CD4-positive, alpha-beta T cell (primary cell): Measurements from ENCODE around the gene POU4F1. TPM values are rescaled to one million over a fixed set of nuclear protein-coding genes. Genes with fewer than 3 reads are reported as not detected.

Experiments
- ATAC-seq: fragments of 200-7000 bp; cut with Tn5 transposase; one replicate; pipeline ENCODE4 v1.10.0; 2022; ENCODE audit warnings: mild to moderate bottlenecking; ENCODE audit not compliant: poor library complexity
- CTCF ChIA-PET: fragments of 350-600 bp; sonication (Branson Sonifier 250); formaldehyde crosslinking; loops from one replicate; lab custom pipeline; 2021; ENCODE audit warnings: antibody characterized with exemption, inconsistent platforms; lab: Charles Lee
- POLR2A ChIA-PET: fragments of 350-600 bp; sonication (Branson Sonifier 250); formaldehyde crosslinking; loops from one replicate; lab custom pipeline; 2021; ENCODE audit warnings: antibody characterized with exemption, inconsistent platforms; lab: Charles Lee
- DNase-seq, 14 experiments: peaks; one replicate each; pipeline ENCODE4 v3.0.0-alpha.2; 2013 to 2020; ENCODE audit warnings: mixed read lengths in 2 of 14
- H3K27ac ChIP-seq, 2 donors: one replicate each; pipeline versions ENCODE4 v1.5.1 to v1.7.0; 2013; ENCODE audit warnings: low read length in 2 of 2, low read depth in 1 of 2, mild to moderate bottlenecking in 1 of 2
- H3K27me3 ChIP-seq, 2 experiments: 1 replicate in 1 of 2; 2 replicates in 1 of 2; pipeline versions ENCODE4 v1.6.1 to v1.7.0; 2013; ENCODE audit warnings: low read length in 2 of 2, control low read depth in 1 of 2, mild to moderate bottlenecking in 1 of 2, moderate library complexity in 1 of 2; ENCODE audit not compliant: insufficient read depth in 2 of 2, control insufficient read depth in 1 of 2
- H3K36me3 ChIP-seq: one replicate; pipeline ENCODE4 v1.6.1; 2013; ENCODE audit warnings: low read length, control low read depth; ENCODE audit not compliant: insufficient read depth
- H3K4me1 ChIP-seq: one replicate; pipeline ENCODE4 v1.6.1; 2013; ENCODE audit warnings: low read length, control low read depth; ENCODE audit not compliant: insufficient read depth
- H3K4me3 ChIP-seq: one replicate; pipeline ENCODE4 v1.5.1; 2013; ENCODE audit warnings: mild to moderate bottlenecking, low read length, moderate library complexity
- H3K9me3 ChIP-seq, 2 experiments: 1 replicate in 1 of 2; 2 replicates in 1 of 2; pipeline versions ENCODE4 v1.6.1 to v1.7.0; 2013; ENCODE audit warnings: low read length in 2 of 2, mild to moderate bottlenecking in 2 of 2, control low read depth in 1 of 2, moderate library complexity in 1 of 2; ENCODE audit not compliant: control insufficient read depth in 1 of 2, insufficient read depth in 1 of 2
- H3K27ac Mint-ChIP-seq: one replicate; pipeline ENCODE4 v1.8.0; 2020; ENCODE audit warnings: mixed read lengths
- H3K27me3 Mint-ChIP-seq: one replicate; pipeline ENCODE4 v1.8.0; 2021; ENCODE audit warnings: mixed read lengths
- H3K36me3 Mint-ChIP-seq: one replicate; pipeline ENCODE4 v1.8.0; 2021; ENCODE audit warnings: low read depth, mixed read lengths
- H3K4me1 Mint-ChIP-seq: one replicate; pipeline ENCODE4 v1.8.0; 2021; ENCODE audit warnings: low read depth, mixed read lengths
- H3K4me3 Mint-ChIP-seq: one replicate; pipeline ENCODE4 v1.8.0; 2020; ENCODE audit warnings: mild to moderate bottlenecking, mixed read lengths
- H3K9me3 Mint-ChIP-seq: one replicate; pipeline ENCODE4 v1.8.0; 2020; ENCODE audit warnings: mixed read lengths
- intact Hi-C, 2 experiments: fragments of 100-400 bp; cut with DNase I in 1 of 2; cut with micrococcal nuclease in 1 of 2; formaldehyde crosslinking; loops; one replicate each; pipeline versions ENCODE4 v1.15.1 to v1.9.0; 2023 to 2025; cut with DNase I, micrococcal nuclease
- total RNA-seq, 174 experiments: library from RNA in 2 of 174; stranded (reverse) in 2 of 174; gene quantifications; one replicate each; pipeline ENCODE4 v1.2.3 and lab custom pipeline; 2021 to 2026
- TF ChIP-seq, protein P1 (sequence below): fragments of 200-600 bp; IDR thresholded peaks from one replicate; pipeline ENCODE4 v1.8.0; 2022; ENCODE audit warnings: antibody characterized with exemption, mild to moderate bottlenecking

The POU4F1 gene
- total RNA-seq, 2 experiments from 2014 or later: 0.11 to 0.14 TPM

DNA sequence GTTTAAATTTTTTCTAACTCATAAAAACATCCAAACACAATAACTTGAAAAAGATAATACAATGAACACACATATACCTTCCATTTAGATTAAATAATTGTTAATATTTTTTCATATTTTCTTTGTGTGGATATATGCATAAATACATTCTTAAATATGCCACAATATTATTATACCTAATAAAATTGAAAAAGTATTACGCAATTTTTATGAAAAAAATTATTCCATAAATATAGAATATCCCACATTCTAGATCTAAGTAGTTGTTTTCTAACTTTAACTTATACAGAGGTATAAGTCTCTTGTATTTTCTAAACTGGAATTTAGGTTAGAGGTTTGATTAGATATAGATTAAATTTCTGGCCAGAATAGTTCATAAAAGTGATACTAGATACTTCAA is 34.3 kb downstream of the POU4F1 start:
- H3K36me3 ChIP-seq: no peaks in the 10 kb centered on the region
- TF ChIP-seq, protein P1, sequence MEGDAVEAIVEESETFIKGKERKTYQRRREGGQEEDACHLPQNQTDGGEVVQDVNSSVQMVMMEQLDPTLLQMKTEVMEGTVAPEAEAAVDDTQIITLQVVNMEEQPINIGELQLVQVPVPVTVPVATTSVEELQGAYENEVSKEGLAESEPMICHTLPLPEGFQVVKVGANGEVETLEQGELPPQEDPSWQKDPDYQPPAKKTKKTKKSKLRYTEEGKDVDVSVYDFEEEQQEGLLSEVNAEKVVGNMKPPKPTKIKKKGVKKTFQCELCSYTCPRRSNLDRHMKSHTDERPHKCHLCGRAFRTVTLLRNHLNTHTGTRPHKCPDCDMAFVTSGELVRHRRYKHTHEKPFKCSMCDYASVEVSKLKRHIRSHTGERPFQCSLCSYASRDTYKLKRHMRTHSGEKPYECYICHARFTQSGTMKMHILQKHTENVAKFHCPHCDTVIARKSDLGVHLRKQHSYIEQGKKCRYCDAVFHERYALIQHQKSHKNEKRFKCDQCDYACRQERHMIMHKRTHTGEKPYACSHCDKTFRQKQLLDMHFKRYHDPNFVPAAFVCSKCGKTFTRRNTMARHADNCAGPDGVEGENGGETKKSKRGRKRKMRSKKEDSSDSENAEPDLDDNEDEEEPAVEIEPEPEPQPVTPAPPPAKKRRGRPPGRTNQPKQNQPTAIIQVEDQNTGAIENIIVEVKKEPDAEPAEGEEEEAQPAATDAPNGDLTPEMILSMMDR: no peak
- DNase-seq (no peak), ATAC-seq (no peak)
- POLR2A ChIA-PET: no interaction called here
- Mint-ChIP-seq H3K36me3 (no peaks in the 10 kb centered on the region), H3K9me3 (no peaks in the 10 kb centered on the region), H3K4me3 (no peak overlapping the region), H3K27ac (no peak overlapping the region), H3K4me1 (no peaks in the 10 kb centered on the region), H3K27me3 (peaks cover 56% of the 10 kb centered on the region)
- CTCF ChIA-PET: no interaction called here
- H3K27ac ChIP-seq: no peak overlapping the region
- peaks cover 5 to 11% of the 10 kb centered on the region in 2 experiments for H3K27me3 ChIP-seq
- no peaks in the 10 kb centered on the region for H3K9me3 ChIP-seq
- no peaks in the 10 kb centered on the region for H3K4me1 ChIP-seq
- intact Hi-C loops: no loop called here
- no peak overlapping the region for H3K4me3 ChIP-seq

DNA sequence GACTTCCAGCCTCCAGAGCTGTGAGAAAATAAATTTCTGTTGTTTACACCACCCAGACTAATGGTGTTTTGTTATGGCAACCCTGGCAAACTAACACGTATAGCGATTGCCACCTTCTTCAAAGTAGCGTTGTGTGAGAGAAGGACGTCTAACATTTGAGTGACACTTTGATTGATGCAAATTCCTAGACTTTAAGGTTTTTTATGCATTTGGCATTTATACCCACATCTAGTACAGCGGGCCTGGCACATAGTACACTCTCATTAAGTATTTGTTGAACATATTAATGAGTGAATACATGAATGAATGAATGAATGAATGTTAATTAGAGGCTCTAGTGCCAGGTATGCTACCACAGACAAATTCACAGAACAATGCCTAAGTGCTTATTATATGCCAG is 36.7 kb downstream of the POU4F1 start:
- no peaks in the 10 kb centered on the region for H3K36me3 Mint-ChIP-seq
- intact Hi-C loops: no loop called here
- no peak overlapping the region for H3K4me3 ChIP-seq
- H3K27me3 Mint-ChIP-seq: peaks cover 62% of the 10 kb centered on the region
- no peak overlapping the region for H3K27ac ChIP-seq
- peaks cover 2 to 11% of the 10 kb centered on the region in 2 experiments for H3K27me3 ChIP-seq
- ChIA-PET POLR2A (no interaction called here), CTCF (no interaction called here)
- no peak overlapping the region for H3K4me3 Mint-ChIP-seq
- H3K9me3 ChIP-seq: no peaks in the 10 kb centered on the region
- no peak for ATAC-seq
- TF ChIP-seq, protein P1: no peak
- no peak overlapping the region for H3K27ac Mint-ChIP-seq
- H3K4me1 ChIP-seq: no peaks in the 10 kb centered on the region
- H3K9me3 Mint-ChIP-seq: no peaks in the 10 kb centered on the region
- no peaks in the 10 kb centered on the region for H3K36me3 ChIP-seq
- no peak for DNase-seq
- no peaks in the 10 kb centered on the region for H3K4me1 Mint-ChIP-seq

DNA sequence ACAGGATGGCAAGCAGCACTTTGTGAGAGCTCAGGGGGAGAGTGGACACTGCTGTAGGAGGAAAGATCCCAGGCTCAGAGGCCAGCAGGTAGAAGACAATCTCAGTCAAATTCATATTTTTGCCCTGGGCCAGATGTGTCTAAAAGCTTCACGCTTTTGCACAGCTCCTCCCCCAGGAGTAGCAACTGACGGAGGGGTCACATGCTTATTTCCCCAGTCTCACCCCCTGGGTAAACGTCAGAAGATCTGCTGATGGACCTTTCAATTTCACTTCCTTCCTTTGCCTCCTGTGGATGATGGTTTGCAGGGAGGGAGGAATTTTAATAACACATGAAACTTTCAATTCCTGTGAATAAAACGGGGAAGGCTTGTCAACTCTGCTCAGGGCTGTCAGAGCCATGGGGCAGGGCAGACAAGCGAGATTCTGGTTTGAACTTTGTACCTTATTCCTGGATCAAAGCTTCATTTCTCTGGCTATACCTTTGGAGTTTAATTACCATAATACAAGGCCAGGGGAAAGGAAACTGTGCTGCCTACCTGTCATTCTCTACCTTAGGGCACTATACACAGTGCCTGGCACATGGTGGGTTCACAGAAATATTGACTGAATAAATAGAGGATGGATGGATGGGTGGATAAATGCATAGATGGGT is 41.0 kb downstream of the POU4F1 start:
- Mint-ChIP-seq H3K36me3 (no peaks in the 10 kb centered on the region), H3K9me3 (no peaks in the 10 kb centered on the region), H3K27me3 (peaks cover 69% of the 10 kb centered on the region), H3K4me1 (no peaks in the 10 kb centered on the region), H3K27ac (no peak overlapping the region), H3K4me3 (no peak overlapping the region)
- H3K27me3 ChIP-seq: peaks cover 0 to 10% of the 10 kb centered on the region in 2 experiments
- no peaks in the 10 kb centered on the region for H3K4me1 ChIP-seq
- no peaks in the 10 kb centered on the region for H3K36me3 ChIP-seq
- H3K4me3 ChIP-seq: no peak overlapping the region
- intact Hi-C loops: no loop called here
- ATAC-seq: no peak
- TF ChIP-seq, protein P1: no peak
- H3K9me3 ChIP-seq: no peaks in the 10 kb centered on the region
- ChIA-PET CTCF (interaction anchor here (0.6 kb wide), 1 partner anchor 508 kb away, joined by 3 read pairs; no protein-coding TSS in a partner anchor), POLR2A (no interaction called here)
- no peak for DNase-seq
- no peak overlapping the region for H3K27ac ChIP-seq

Other genes with a start within 250 kb of the POU4F1 start
- 1 to 10 TPM; 2.6 TPM for gene OBI1, start 55.6 kb upstream of the POU4F1 start, total RNA-seq